NCI-H510A treated with DMSO at 0.1 percent for 48 hours (cell line): Measurements from ENCODE around the gene FAM98B.

ENCODE experiments used
- DNase-seq: peaks from one replicate; lab custom pipeline; 2025; lab: John Stamatoyannopoulos, UW

The FAM98B gene

DNA sequence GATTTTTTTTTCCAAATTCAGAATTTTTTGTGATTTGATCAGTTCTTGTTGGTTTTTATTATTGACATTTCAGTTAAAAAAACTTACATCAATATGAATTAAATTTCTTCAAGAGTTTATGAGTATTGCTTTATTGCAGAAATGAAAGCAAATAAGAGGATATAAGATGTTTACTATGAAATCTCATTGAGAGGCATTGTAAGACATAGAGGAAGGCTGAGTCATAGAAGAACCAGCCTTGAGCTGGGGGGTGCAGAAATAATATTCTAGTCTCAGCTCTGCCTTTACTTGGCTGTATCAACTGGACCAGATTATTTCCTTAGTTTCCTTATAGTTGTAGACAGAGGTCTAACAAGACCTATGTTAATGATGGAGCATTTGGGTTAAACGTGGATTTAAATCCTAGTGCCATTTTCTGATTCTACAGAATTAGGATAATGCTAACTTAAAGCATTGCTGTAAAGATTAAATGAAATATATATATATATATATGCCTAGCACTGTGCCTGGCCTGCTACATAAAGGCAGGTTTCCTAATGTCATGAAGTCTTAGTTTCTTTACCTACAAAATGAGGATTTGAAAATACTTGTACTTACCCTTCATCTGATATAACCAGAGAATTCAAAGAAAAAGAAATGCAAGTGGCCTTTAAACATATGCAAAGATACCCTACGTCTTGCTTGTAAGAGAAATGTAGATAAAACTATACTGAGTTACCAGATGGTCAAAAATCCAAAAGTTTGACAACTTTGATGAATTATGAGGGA is 7.3 kb downstream of the FAM98B start:
- no peak for DNase-seq

GRCh38 chr15:38463893-38464292 is 10.0 kb downstream of the FAM98B start:
- no peak for DNase-seq

GRCh38 chr15:38464675-38465074 is 10.7 kb downstream of the FAM98B start:
- no peak for DNase-seq

DNA sequence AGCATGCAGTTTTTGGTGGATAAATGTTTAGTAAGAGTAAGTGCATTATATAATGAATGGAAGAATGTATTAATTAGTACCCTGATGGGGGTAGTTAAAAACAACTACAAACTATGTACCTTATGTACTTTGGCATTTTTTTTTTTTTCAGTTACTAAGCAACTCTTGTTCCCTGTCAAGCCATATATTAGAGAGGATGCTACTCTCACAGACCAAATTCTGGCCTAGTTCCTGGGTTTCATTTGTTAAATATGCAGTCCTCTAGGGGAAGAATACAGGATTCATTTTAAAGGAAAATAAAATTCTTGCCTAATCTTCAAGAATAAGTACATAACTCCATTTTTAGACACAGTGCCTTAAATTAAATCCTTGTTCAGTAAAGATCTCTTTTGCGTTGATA is 16.9 kb downstream of the FAM98B start:
- no peak for DNase-seq

GRCh38 chr15:38471974-38472373 is 18.0 kb downstream of the FAM98B start:
- DNase-seq = no peak

- DNase-seq = peak; percentile 16
These were observed 20.3 kb downstream of the FAM98B start for GRCh38 chr15:38474155-38474757.

DNA sequence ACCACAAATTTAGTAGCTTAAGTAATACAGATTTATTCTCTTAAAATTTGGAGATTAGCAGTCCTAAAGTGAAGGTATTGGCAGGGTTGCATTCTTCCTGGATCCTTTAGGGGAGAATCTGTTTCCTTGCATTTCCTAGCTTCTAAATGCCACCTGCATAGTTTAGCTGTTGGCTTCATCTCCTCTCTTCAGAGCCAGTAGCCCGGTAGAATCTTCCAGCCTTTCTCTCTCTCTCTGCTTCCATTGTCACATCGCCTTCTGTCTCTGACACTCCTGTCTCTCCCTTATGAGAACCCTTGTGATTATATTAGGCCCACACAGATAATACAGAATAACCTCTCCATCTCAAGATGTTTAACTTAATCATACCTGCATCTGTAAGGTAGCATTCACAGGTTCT is 21.4 kb downstream of the FAM98B start:
- DNase-seq = no peak

- DNase-seq = no peak
These were observed 22.2 kb downstream of the FAM98B start for GRCh38 chr15:38476120-38476519.

DNA sequence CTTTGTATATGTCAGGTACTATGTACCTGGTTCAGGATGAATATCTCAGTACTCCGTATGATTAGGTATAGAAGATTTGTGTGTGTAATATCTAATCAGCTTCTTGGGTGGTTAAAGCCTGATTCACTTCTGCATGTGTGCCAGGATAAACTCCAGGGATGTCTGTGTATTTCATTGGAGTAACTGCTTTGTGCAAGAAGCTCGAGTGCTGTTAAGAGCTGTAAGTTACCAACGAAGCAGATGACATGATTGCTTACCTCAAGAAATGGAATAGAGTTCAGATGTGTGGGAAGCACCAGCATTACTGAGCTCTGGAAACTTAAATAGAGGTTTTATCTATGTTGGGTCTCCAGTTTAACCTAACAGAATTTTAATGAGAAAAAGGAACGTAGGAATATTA is 23.7 kb downstream of the FAM98B start:
- no peak for DNase-seq

DNA sequence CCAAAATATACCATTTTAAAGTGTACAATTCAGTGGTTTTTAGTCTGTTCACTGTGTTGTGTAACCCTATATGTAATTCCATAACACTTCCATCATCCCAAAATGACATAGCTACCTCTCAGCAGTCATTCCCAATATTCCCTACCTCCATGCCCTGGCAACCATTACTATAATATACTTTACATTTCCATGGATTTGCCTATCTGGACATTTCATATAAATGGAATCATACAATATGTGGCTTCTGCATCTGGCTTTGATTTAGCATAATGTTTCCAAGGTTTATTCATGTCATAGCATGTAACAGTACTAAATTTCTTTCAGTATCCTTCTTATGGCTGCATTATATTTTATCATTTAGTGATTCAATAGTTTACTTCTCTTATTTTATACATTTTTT is 25.3 kb downstream of the FAM98B start:
- DNase-seq = no peak

DNA sequence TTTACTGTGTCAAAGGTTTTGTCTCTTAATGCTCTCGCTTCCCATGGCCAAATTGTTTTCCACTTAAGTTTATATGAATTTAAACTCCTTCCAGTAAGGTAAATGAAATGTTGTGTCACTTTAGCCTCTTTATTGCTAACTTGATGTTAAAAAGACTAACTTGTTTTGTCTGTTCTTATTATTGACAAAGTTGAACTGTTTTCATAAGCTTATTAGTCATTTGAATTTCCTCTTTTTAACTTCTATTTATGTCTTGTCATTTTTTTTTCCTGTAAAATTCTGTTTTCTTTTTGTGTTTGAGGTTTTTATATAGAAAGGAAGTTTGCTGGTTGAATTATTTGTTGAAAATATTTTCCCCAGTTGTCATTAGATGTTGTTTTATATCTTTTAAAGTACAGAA is 25.8 kb downstream of the FAM98B start:
- DNase-seq = no peak

DNA sequence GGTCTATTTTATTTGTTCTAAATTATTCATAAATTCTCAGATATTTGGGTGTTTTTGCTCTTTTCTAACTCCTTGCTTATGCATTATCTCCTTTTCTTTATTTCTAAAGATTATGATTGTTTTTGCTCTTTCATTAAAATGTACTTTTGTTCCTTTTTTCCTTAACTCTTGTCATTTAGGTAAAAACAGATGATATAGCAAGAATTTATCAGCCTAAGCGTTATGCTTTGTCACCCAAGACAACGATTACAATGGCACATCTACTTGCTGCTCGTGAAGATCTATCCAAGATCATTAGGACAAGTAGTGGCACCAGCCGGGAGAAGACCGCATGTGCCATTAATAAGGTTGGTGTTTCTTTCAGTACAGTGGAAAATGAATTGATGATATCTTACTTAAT is 27.2 kb downstream of the FAM98B start:
- no peak for DNase-seq

DNA sequence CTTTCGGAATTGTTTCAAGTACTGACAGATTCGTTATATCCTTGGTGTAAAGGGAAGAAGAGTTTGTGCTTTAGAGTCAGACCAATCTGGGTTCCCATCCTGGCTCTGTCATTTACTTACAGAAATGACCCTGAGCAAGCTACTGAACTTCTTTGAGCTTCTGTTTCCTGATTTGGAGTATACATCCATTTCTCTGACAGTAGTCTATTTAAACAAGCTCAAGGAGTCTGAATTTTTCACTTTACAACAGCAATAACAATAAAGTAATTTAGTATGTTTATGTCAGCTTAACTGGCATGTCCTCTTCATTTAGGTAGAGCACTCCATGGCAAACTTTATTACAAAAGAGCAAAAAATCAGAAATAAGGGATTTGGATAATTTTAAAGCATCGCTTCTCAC is 27.8 kb downstream of the FAM98B start:
- no peak for DNase-seq

- no peak for DNase-seq
These were observed 28.6 kb downstream of the FAM98B start for GRCh38 chr15:38482572-38482971.

DNA sequence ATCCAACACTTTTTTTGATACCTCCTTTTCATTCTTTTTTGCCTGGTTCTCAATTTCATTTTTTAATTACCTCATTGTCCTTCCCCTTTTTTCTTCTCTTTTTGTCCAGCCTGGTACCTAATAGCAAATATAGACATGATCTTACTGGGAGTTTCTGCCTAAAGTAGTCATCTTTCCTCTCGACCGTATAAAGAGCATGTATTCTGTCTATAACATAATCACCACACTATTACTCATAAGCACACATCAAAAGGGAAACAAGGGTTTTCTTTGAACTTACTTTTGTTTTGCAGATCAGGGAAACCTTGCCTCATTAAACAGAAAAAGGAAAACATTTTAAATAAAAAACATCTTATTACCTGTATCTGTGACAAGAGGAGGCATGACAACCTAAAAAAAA is 33.0 kb downstream of the FAM98B start:
- DNase-seq = no peak

GRCh38 chr15:38487378-38487777 is 33.5 kb downstream of the FAM98B start:
- DNase-seq = no peak

GRCh38 chr15:38490242-38490922 is 36.5 kb downstream of the FAM98B start:
- no peak for DNase-seq

DNA sequence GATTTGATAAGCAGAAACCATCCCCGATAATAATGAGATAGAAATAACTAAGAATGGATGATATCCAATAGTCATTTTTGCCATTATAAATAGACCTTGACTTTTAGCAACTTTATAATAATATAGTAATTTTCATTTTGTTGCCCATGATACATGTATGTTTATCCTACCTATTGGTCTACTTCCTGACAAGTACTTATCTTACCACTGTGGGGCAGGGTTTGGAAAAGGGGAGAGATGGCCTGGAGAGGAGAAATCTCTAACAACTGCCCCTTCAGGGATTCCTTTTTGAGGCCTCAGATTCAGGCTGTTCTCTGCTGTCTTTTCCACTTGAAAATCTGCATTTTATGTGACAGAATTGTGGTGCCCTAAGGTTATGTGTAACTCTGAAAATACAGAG is 42.2 kb downstream of the FAM98B start:
- no peak for DNase-seq

- no peak for DNase-seq
These were observed 45.7 kb downstream of the FAM98B start for GRCh38 chr15:38499651-38500050.

GRCh38 chr15:38503496-38503895 is 49.6 kb downstream of the FAM98B start:
- no peak for DNase-seq

DNA sequence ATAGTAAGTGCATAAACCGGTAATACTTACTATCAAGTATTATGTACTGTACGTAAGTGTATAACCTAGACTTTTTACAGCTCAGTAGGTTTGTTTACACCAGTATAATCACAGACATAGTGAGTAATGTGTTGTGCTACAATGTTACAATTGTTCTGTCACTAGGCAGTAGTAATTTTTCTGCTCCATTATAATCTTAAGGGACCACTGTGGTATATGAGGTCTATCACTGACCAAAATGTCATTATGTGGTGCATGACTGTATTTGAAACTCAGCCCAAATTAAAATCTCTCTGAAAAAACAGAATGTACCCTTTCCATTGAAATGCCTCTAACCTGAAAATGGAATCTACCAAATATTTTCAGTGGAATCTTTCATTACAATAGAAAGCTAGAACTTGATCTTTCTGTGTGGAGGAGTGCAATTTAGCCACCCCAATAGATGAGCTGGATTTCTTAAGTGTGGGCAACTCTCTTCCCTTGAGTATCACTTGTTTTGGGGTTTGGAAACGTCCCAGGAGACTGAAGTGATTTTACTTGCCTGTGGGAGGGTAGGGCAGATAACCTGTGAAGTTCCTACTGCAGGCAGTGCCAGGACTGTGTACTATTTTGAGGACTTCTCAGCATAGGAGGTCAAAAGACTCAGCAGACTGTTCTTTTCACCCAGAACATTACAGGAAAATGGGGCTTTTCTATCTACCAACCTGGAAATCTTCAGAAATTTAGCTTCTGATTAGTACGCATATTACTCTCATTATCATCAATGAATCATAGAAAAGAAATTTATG is 50.9 kb downstream of the FAM98B start:
- DNase-seq = no peak

DNA sequence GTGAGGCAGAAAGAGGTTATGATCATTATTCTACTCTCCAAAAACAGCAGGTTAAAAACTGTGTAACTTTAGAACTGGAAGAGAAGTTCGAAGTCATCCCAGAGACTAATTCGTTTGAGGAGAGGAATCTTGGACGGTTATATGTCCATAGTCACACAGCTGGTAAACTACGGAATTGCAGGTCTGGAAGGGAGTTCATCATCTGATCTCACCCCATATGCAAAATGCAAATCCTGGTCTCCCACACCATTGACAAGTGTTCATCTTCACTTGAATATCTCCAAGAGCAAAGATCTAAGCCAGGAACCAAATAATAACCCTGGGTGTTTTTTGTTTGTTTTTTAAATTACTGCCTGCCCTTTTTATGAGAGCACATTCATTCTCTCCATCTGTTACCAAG is 53.1 kb downstream of the FAM98B start:
- DNase-seq = no peak

GRCh38 chr15:38507570-38507969 is 53.6 kb downstream of the FAM98B start:
- DNase-seq = no peak
